Measurements from ENCODE around the gene ATL1.
"Not testable (repeated sequence)": the region's sequence is repeated elsewhere in the genome, so short reads cannot be mapped to it uniquely, and the experiment has no call there.

ATL1 gene

DNA sequence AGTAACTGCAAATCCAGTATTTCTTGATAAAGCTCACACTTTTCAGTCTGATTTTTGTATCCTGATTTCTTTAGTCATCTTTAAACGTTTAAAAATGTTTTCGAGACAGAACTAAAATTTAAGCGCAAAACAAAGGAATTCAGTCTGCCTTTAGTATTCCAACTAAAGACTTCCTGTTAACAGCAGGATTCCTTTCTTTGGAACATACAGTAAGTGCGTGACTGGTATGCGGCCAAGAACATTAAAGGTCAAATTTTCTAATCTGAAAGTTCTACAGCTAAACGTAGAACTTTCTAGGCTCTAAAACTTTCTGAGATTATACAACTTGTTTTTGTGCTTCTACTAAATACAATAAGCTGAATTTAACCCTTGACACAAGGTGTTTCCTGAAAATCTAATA is 98.3 kb downstream of the ATL1 start:
- no peak for DNase-seq (ENCODE audit: low read depth)

DNA sequence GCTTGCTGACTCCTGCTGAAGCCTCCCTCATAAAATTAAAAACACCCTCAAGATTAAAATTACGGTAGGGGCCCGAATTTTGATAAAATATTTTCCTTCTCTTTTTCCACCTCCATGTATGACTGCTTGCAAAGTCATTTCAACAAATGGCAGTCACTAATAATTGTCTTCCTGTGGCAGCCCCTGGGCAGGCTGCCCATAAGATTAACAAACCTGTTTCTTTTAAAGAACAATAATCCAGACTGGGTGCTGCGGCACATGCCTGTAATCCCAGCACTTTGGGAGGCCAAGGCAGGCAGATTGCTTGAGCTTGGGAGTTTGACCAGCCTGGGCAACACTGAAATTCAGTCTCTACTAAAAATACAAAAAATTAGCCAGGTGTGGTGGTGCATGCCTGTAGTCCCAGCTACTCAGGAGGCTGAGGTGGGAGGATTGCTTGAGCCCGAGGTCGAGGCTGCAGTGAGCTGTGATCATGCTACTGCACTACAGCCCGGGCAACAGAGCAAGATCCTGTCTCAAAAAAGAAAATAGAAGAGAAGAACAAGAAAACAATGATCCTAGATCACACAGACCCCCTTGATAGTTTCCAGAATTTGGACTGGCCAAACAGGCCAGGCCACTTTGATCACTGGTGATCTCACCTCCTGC is 99.5 kb downstream of the ATL1 start:
- DNase-seq (ENCODE audit: low read depth): no peak

DNA sequence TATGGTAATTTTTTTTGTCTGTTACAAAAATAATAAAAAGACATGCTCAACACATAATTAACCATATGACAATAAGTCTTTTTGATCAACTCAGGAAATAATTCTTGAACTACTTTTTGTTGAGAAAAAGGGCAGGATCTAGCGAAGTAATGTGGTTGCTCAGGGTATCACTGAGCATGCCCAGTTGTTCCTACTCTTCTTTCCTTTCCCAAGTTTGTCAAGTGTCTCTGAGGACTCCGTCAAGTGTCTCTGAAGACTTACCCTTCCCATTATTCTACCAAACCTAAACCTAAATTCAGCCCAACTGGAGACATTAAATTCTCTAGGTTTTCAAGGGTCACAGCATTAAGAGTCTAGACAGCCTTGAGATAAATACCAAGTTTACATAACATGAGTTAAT is 104.6 kb downstream of the ATL1 start:
- not testable (repeated sequence) for DNase-seq (ENCODE audit: low read depth)

DNA sequence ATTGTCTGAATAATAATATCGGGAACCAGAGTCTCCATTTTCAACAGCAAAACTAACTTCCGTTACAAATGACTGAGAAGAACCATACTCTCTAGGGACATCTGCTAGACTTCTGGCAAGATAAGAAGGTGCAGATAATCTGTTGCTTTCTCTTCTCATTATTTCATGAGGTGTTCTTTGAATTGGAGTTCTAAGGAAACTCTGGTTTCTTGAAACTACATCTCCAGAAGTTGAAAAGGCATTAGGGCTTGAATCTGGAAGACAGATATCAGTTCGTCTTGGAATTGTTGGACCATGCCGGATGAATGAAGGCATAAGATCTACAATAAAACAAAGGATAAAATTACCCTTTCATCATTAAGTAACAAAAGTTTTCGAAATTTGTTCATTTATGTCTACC is 105.4 kb downstream of the ATL1 start:
- DNase-seq (ENCODE audit: low read depth): not testable (repeated sequence)

DNA sequence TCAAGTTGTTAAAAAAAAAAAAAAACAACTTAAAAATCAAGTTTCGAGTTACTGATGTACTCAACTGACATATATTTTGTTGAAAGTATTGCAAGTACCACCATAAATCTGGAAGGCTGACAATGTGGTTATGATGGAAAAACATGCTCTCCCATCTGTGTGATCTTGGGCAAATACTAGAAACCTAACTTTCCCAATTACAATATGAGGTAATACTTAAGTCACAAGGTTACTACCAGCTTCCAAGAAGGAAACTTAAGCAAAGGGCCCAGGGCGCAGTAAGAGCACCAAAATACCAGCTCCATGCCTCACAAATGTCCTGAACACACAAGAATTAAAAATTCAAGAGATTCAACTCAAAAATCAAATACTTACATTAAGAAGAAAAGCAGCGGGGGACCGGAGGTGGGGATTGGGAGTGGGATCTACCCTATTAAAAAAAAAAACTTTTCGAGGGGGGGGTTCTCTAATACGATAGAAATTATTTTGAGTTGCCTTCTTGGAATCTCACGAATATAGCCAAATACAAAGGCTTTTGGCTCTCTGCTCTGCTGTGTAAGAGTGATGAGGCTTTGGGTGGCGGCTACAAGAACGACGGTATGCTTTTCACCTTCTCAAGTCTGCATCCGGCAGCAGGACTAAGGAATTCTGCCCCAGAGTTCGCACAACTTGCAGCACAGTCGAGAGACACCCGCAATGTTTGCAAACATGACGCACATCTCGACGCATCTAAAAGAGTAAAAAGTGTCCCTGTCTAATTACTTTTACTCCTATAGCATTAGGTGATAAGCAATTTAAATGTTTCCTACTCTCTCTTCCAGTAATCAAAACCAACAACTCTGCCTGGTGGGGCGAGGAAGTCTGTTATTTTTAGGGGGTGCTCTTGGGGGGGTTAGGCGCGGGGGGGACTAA is 107.1 kb downstream of the ATL1 start:
- peak; percentile 41 for DNase-seq (ENCODE audit: low read depth)

DNA sequence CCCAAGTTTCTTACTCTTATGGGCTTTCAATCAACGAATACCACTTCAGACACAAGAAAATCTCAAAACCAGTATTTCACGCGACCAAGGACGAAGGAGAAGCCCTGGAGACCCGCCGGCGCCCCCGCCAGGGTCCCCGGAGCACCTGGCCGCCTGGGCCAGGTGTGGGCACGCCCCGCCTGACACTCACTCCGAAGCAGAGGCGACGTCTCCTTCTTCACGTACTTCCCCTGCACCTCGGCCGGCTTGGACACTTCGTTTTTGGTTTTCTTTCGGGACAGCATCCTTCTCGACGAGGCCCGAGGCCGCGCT is 107.7 kb downstream of the ATL1 start:
- no peak for DNase-seq (ENCODE audit: low read depth)

DNA sequence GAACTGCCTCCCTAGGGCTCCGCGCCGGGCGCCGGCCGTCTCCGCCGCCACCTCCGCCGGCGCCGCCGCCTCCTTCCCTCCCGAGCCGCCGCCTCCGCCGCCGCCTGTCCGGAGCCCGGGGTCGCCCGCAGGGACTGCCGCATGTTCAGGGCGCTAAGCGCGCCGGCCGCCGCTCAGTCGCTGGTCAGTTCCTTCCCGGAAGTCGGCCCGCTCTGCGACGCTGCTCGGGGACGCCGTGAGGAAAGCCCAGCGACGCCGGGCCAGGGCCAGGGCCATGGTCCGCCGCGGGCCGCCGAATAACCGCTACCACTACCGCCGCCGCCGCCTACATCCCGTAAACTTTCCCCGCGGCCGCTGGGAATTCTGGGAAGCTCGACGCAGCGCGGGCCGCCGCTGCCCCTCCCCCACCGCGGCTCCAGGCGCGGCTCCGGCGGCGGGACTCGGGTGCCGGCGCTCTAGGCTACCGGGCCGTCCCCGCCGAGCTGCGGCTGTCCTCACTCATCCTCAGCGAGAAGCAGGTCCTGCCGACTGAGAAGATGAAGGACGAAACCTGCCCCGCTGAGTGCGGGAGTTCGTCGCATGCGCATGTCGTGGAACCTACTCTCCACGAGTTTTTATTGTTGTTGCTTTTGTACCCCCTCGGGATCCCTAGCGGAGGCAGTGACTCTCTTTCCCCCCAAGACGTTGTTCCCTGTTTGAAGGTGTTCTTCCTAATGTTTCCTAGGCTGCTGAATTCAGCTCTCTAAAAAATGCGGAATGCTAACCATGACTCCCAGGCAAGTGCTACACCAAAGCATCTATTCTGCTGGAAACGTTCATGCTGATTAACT is 108.3 kb downstream of the ATL1 start, which contains the start of gene SAV1:
SAV1 (minus strand) TSS at position 311 of the 830 bp plus-strand sequence. CDS start 339 bp downstream, outside the sequence.
- peak; percentile 48 for DNase-seq (ENCODE audit: low read depth)

DNA sequence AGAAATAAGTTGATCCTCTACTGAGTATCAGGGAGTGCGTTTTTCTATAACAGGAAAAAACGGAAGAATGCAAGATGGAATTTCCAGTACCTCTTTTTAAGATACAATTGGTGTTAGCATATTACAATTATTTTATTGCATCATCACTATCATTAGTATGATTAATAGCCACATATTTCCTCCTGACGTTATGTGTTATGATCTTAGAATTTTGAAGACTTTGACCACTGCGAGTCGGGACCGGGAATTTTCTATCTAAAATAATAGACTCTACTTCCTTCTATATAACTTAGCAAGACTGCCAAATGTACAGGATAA is 108.8 kb downstream of the ATL1 start:
- DNase-seq (ENCODE audit: low read depth): no peak

DNA sequence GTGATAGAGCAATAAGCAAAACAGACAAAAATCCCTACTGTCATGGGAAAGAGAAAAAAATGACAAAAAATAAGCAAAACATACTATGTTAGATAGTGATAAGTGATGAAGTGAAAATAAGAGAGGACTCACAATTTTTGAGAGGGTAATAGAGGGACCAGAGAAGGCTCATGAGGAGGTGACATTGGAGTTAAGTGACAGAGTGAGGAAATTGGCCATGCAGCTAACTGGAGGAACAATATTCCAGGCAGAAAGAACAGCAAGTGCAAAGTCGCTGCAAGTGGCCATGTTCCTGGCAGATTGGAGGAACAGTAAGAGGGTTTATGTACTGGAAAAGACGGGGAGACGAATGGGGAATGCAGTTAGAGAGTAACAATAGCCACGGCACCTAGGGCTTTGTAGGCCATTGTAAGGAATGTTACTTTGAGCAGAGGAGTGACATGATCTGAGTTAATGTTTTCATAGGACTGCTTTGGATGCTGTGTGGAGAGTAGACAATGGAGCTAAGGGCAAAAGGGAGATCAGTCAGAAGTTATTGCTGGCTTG is 109.6 kb downstream of the ATL1 start:
- DNase-seq (ENCODE audit: low read depth): no peak

DNA sequence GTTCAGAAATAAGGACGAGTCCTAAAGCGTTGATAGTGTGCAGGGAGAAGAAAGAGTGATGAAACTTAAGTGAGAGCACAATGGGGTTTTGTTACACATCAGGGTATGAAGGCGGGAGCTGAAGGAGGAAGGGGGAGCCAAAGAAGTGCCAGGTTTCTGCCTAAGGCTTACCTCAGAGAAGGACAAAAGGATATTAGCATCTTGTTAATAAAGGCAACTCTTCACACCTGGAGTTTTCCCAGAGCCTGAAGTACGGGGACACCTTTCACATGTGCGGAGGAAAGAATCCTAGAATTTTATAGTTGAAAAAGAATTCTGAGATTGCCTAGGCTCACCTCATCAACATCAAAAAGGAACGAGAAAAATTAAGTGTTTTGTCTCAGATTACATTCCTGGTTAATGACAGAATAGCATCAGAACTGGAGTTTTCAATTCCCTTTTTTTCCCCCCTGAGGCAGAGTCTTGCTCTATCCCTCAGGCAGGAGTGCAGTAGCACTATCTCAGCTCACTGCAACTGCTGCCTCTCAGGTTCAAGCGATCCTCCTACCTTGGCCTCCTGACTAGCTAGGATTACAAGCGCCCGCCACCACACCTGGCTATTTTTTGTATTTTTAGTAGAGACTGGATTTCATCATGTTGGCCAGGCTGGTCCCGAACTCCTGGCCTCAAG is 110.4 kb downstream of the ATL1 start:
- no peak for DNase-seq (ENCODE audit: low read depth)

DNA sequence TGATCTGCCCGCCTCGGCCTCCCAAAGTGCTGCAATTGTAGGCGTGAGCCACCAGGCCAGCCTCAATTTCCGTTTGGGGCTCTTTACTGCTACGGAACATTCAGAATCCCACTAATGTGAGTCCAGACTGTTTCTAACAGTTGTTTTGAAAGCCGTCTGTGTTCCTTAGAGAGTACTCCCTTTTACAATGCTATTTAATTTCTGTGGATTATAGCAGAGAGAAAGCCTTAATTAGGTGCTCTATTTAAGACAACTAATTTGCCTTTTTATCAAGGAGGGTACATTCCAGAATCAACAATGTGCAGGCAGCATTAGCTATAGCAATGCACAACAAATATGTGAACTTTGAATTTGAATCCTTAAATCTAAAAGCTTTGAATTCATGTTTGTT is 110.9 kb downstream of the ATL1 start:
- DNase-seq (ENCODE audit: low read depth): no peak

DNA sequence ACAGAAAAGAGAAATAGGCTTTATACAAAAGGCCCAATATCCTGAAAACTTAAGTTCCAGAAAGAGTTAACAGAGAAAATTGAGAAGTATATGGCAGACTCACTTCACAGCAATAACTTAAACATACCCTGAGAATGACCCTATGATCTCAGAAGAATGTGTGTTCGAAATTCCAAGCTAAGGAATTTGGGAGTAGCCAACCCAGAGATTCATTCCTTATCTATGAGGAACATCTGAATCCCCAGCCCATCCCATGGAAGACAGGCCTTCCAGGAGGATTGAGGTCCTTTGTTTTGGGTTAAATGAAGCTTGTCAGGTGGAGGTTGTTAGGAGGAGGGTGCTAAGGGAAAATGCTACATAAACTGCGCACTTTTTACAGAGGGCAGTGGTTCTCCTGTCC is 115.7 kb downstream of the ATL1 start:
- DNase-seq (ENCODE audit: low read depth): peak; percentile 65

DNA sequence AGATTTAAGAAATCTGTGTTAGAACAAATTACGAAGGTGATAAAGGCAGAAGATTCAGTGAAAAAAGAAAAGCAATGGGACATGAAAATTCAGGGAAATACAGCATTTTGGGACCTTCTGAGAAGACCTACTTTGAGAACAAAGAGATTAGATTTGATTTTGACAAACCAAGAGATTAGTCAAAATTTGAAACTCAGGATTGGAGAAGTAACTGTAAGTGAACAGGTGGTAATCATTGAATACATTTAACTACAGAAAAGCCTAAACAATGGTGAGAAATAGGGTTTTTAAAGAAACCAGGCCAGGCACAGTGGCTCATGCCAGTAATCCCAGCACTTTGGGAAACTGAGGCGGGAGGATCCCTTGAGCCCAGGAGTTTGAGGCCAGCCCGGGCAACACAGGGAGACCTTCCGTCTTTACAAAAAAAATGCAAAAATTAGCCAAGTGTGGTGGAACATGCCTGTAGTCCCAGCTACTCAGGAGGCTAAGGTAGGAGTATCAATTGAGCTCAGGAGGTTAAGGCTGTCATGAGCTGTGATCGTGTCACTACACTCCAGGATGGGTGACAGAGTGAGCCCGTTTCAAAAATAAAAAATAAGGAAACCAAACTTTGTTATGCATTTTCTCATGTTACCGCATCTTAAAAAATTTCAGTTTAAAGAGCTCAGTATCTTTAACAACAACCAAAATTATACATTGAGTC is 117.0 kb downstream of the ATL1 start:
- DNase-seq (ENCODE audit: low read depth): no peak

DNA sequence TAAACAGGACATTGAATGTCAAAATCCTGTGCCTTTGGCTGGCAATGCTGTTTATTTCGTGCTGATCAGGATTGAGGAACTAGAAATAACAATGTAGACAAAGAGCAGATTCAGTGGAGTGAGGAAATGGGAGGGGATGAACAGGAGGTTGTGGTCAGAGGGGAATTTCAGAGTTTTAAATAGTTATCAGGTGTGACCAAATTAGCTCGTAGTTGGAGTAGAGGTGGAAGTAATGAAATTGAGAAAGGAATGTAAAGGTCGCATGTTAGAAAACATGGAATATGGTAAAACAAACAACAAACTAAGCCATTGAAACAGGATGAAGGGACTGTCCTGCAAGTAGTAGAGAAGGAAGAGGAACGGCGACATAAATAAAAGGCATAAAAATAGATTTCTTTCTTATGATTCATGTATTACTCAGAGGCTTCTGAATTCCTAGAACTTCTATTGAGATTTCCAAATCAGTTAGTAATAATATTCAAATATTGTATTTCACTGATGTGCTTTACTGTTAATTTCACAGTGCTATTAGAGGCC is 117.7 kb downstream of the ATL1 start:
- DNase-seq (ENCODE audit: low read depth): peak; percentile 86

DNA sequence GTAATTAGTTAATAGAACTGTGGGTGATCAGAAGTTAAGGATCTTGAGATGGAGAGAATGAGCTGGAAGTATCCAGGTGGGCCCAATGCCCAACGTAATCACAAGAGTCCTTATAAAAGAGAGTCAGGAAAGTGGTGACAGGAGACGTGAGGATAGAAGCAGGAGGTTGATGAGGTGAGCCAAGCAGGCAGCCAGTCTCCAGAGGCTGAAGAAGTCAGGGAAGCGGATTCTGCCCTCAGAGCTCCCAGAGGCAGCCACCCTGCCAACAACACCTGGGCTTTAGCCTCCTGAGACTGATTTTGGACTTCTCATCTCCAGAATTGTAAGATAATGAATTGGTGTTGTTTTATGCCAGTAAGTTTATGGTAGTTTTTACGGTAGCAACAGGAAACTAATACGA is 118.2 kb downstream of the ATL1 start:
- DNase-seq (ENCODE audit: low read depth): no peak

DNA sequence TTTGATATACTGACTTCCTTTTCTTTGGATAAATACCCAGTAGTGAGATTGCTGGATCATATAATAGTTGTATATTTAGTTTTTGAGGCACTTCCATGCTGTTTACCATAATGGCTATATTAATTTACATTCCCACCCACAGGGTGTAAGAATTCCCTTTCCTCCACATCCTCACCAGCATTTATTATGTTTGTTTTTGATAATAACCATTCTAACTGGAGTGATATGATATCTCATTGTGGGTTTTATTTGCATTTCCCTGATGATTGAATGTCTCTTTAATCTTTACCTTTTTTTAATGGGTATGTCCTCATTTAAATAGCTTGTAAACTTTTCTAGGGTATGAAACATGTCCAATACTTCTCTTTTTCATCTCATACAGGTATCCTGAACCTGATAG is 119.7 kb downstream of the ATL1 start:
- DNase-seq (ENCODE audit: low read depth): no peak
